Naive thymus-derived CD4-positive, alpha-beta T cell (primary cell): Measurements from ENCODE around the gene SLIT1. TPM values are rescaled to one million over a fixed set of nuclear protein-coding genes. Genes with fewer than 3 reads are reported as not detected.

Source experiments
- ATAC-seq: fragments of 150-1000 bp; cut with Tn5 transposase; 2 replicates; pipeline ENCODE4 v1.10.0; 2021; ENCODE audit warnings: mild to moderate bottlenecking, moderate library complexity
- CTCF ChIA-PET: fragments of 350-600 bp; sonication (Branson Sonifier 250); formaldehyde crosslinking; loops from one replicate; lab custom pipeline; 2021; ENCODE audit warnings: antibody characterized with exemption; lab: Charles Lee
- POLR2A ChIA-PET: fragments of 350-600 bp; sonication (Branson Sonifier 250); formaldehyde crosslinking; loops from one replicate; lab custom pipeline; 2021; ENCODE audit warnings: antibody characterized with exemption, inconsistent platforms; lab: Charles Lee
- DNase-seq, 9 donors: peaks; one replicate each; pipeline versions ENCODE4 v3.0.0 to v3.0.0-alpha.2; 2020 to 2022; ENCODE audit warnings: mixed read lengths in 1 of 9
- H3K27ac ChIP-seq: one replicate; pipeline ENCODE4 v1.7.0; 2013; ENCODE audit warnings: mild to moderate bottlenecking, low read depth, low read length, moderate library complexity
- H3K27me3 ChIP-seq, 2 donors: one replicate each; pipeline ENCODE4 v1.7.0; 2013; ENCODE audit warnings: low read length in 2 of 2, mild to moderate bottlenecking in 2 of 2, moderate library complexity in 2 of 2; ENCODE audit not compliant: control insufficient read depth in 2 of 2, insufficient read depth in 2 of 2
- H3K36me3 ChIP-seq, 3 experiments: 1 replicate in 2 of 3; 2 replicates in 1 of 3; pipeline ENCODE4 v1.7.0; 2013; ENCODE audit warnings: low read length in 3 of 3, mild to moderate bottlenecking in 3 of 3, moderate library complexity in 1 of 3; ENCODE audit not compliant: insufficient read depth in 3 of 3, control insufficient read depth in 2 of 3
- H3K4me1 ChIP-seq, 2 donors: one replicate each; pipeline ENCODE4 v1.7.0; 2013; ENCODE audit warnings: low read length in 2 of 2, mild to moderate bottlenecking in 2 of 2, moderate library complexity in 1 of 2; ENCODE audit not compliant: control insufficient read depth in 2 of 2, insufficient read depth in 2 of 2
- H3K4me3 ChIP-seq: 2 replicates; pipeline ENCODE4 v1.7.0; 2013; ENCODE audit warnings: mild to moderate bottlenecking, low read length
- H3K9me3 ChIP-seq, 3 experiments: 1 replicate in 2 of 3; 2 replicates in 1 of 3; pipeline ENCODE4 v1.7.0; 2013; ENCODE audit warnings: low read length in 3 of 3; ENCODE audit not compliant: control insufficient read depth in 2 of 3
- H3K27ac Mint-ChIP-seq, 9 donors: one replicate each; pipeline ENCODE4 v1.8.0; 2020 to 2022; ENCODE audit warnings: mixed read lengths in 9 of 9, mild to moderate bottlenecking in 8 of 9, moderate library complexity in 5 of 9, inconsistent platforms in 2 of 9
- H3K27me3 Mint-ChIP-seq, 5 donors: one replicate each; pipeline ENCODE4 v1.8.0; 2021 to 2022; ENCODE audit warnings: mixed read lengths in 5 of 5, mild to moderate bottlenecking in 1 of 5
- H3K36me3 Mint-ChIP-seq, 5 donors: one replicate each; pipeline ENCODE4 v1.8.0; 2020 to 2022; ENCODE audit warnings: mixed read lengths in 5 of 5, mild to moderate bottlenecking in 3 of 5, inconsistent platforms in 1 of 5
- H3K4me1 Mint-ChIP-seq, 7 donors: one replicate each; pipeline ENCODE4 v1.8.0; 2020 to 2022; ENCODE audit warnings: mixed read lengths in 7 of 7, mild to moderate bottlenecking in 3 of 7, inconsistent platforms in 1 of 7
- H3K4me3 Mint-ChIP-seq, 10 donors: one replicate each; pipeline ENCODE4 v1.8.0; 2020 to 2022; ENCODE audit warnings: mild to moderate bottlenecking in 10 of 10, mixed read lengths in 10 of 10, moderate library complexity in 6 of 10, inconsistent platforms in 2 of 10
- H3K9me3 Mint-ChIP-seq, 11 donors: one replicate each; pipeline ENCODE4 v1.8.0; 2020 to 2022; ENCODE audit warnings: mixed read lengths in 11 of 11, mild to moderate bottlenecking in 4 of 11, inconsistent platforms in 1 of 11, moderate library complexity in 1 of 11
- intact Hi-C, 2 donors: fragments of 100-400 bp; cut with micrococcal nuclease; formaldehyde crosslinking; loops; one replicate each; pipeline ENCODE4 v1.15.1; 2023
- polyA plus RNA-seq, 2 donors: library from polyadenylated mRNA; unstranded; fragments of 300-500 nt; fragmentation: Illumina TruSeq; gene quantifications; one replicate each; pipeline ENCODE4 v1.2.3, GENCODE V29; 2021
- total RNA-seq, 6 experiments: library from RNA in 5 of 6; stranded (reverse) in 5 of 6; gene quantifications; 1 replicate in 5 of 6; 2 replicates in 1 of 6; pipeline ENCODE4 v1.2.3 and lab custom pipeline; 2021 to 2026

The SLIT1 gene
- total and polyA plus RNA-seq, 7 experiments from 2014 or later = 0.19 to 0.88 (median 0.44) TPM; not detected in 2

GRCh38 chr10:96988426-96988825 lies 197.3 kb downstream of the SLIT1 start:
- H3K9me3 ChIP-seq = no peaks in the 10 kb centered on the region
- no peaks in the 10 kb centered on the region for H3K27me3 ChIP-seq
- no peak overlapping the region for H3K27ac ChIP-seq
- peaks cover 0 to 4% (median 0%) of the 10 kb centered on the region in 5 donors for H3K36me3 Mint-ChIP-seq
- no peak overlapping the region for H3K4me3 Mint-ChIP-seq
- no peak overlapping the region for H3K4me3 ChIP-seq
- ATAC-seq (no peak), DNase-seq (no peak)
- peaks cover 0 to 15% (median 7%) of the 10 kb centered on the region in 7 donors for H3K4me1 Mint-ChIP-seq
- no peaks in the 10 kb centered on the region for H3K9me3 Mint-ChIP-seq
- ChIA-PET POLR2A (no interaction called here), CTCF (no interaction called here)
- no peak overlapping the region for H3K27ac Mint-ChIP-seq
- H3K4me1 ChIP-seq = no peaks in the 10 kb centered on the region
- no peaks in the 10 kb centered on the region for H3K27me3 Mint-ChIP-seq
- no peaks in the 10 kb centered on the region for H3K36me3 ChIP-seq
- intact Hi-C loops = no loop called here

- Mint-ChIP-seq H3K27ac (no peak overlapping the region), H3K4me1 (peaks cover 0 to 21% (median 8%) of the 10 kb centered on the region in 7 donors), H3K4me3 (no peak overlapping the region), H3K36me3 (peaks cover 0 to 8% (median 4%) of the 10 kb centered on the region in 5 donors), H3K9me3 (no peaks in the 10 kb centered on the region), H3K27me3 (no peaks in the 10 kb centered on the region)
- POLR2A ChIA-PET = no interaction called here
- H3K27ac ChIP-seq = no peak overlapping the region
- H3K27me3 ChIP-seq = no peaks in the 10 kb centered on the region
- intact Hi-C loops = no loop called here
- H3K4me3 ChIP-seq = no peak overlapping the region
- ATAC-seq = no peak
- H3K4me1 ChIP-seq = no peaks in the 10 kb centered on the region
- H3K36me3 ChIP-seq = no peaks in the 10 kb centered on the region
- no peaks in the 10 kb centered on the region for H3K9me3 ChIP-seq
- CTCF ChIA-PET = no interaction called here
- no peak for DNase-seq
Measured at GRCh38 chr10:96987842-96988175, 197.9 kb downstream of the SLIT1 start.

- Mint-ChIP-seq H3K27me3 (no peaks in the 10 kb centered on the region), H3K36me3 (peaks cover 0 to 13% (median 4%) of the 10 kb centered on the region in 5 donors), H3K27ac (no peak overlapping the region), H3K9me3 (no peaks in the 10 kb centered on the region), H3K4me3 (no peak overlapping the region), H3K4me1 (peaks cover 0 to 21% (median 8%) of the 10 kb centered on the region in 7 donors)
- H3K4me1 ChIP-seq = no peaks in the 10 kb centered on the region
- no peak for DNase-seq
- no peaks in the 10 kb centered on the region for H3K27me3 ChIP-seq
- H3K4me3 ChIP-seq = no peak overlapping the region
- intact Hi-C loops = no loop called here
- POLR2A ChIA-PET = no interaction called here
- CTCF ChIA-PET = no interaction called here
- no peak for ATAC-seq
- no peaks in the 10 kb centered on the region for H3K9me3 ChIP-seq
- H3K27ac ChIP-seq = no peak overlapping the region
- peaks cover 0 to under 1% (median 0%) of the 10 kb centered on the region in 3 experiments for H3K36me3 ChIP-seq
Measured at GRCh38 chr10:96987141-96987841, 198.5 kb downstream of the SLIT1 start.

GRCh38 chr10:96986200-96986856 lies 199.4 kb downstream of the SLIT1 start:
- Histone ChIP-seq H3K27ac (no peak overlapping the region), H3K4me1 (no peaks in the 10 kb centered on the region), H3K9me3 (no peaks in the 10 kb centered on the region), H3K36me3 (peaks cover 0 to 10% (median 5%) of the 10 kb centered on the region in 3 experiments), H3K4me3 (no peak overlapping the region), H3K27me3 (no peaks in the 10 kb centered on the region)
- Mint-ChIP-seq H3K27ac (no peak overlapping the region), H3K9me3 (no peaks in the 10 kb centered on the region), H3K4me1 (peaks cover 0 to 24% (median 8%) of the 10 kb centered on the region in 7 donors), H3K27me3 (no peaks in the 10 kb centered on the region), H3K36me3 (peaks cover 5 to 23% (median 8%) of the 10 kb centered on the region in 5 donors), H3K4me3 (no peak overlapping the region)
- ATAC-seq (no peak), DNase-seq (no peak)
- CTCF ChIA-PET = no interaction called here
- POLR2A ChIA-PET = no interaction called here
- intact Hi-C loops = no loop called here

GRCh38 chr10:96984541-96985131 lies 201.1 kb downstream of the SLIT1 start:
- no peaks in the 10 kb centered on the region for H3K4me1 ChIP-seq
- H3K27me3 Mint-ChIP-seq = no peaks in the 10 kb centered on the region
- peak overlapping the region in 2 of 9 donors; percentile 5 to 66 for H3K27ac Mint-ChIP-seq
- H3K9me3 Mint-ChIP-seq = no peaks in the 10 kb centered on the region
- intact Hi-C loops = no loop called here
- peak overlapping the region in 3 of 10 donors; percentile 20 to 46 (median 25) for H3K4me3 Mint-ChIP-seq
- H3K4me1 Mint-ChIP-seq = peaks cover 0 to 25% (median 8%) of the 10 kb centered on the region in 7 donors
- no peak overlapping the region for H3K4me3 ChIP-seq
- POLR2A ChIA-PET = no interaction called here
- H3K36me3 Mint-ChIP-seq = peaks cover 12 to 31% (median 15%) of the 10 kb centered on the region in 5 donors
- H3K27ac ChIP-seq = no peak overlapping the region
- ATAC-seq (peak; percentile 54), DNase-seq (no peak)
- peaks cover 0 to 18% (median 12%) of the 10 kb centered on the region in 3 experiments for H3K36me3 ChIP-seq
- CTCF ChIA-PET = no interaction called here
- H3K27me3 ChIP-seq = no peaks in the 10 kb centered on the region
- H3K9me3 ChIP-seq = no peaks in the 10 kb centered on the region

GRCh38 chr10:96982149-96982930 lies 203.4 kb downstream of the SLIT1 start:
- H3K9me3 ChIP-seq = no peaks in the 10 kb centered on the region
- H3K4me3 ChIP-seq = no peak overlapping the region
- ATAC-seq (no peak), DNase-seq (no peak)
- H3K9me3 Mint-ChIP-seq = no peaks in the 10 kb centered on the region
- no peaks in the 10 kb centered on the region for H3K4me1 ChIP-seq
- no peaks in the 10 kb centered on the region for H3K27me3 Mint-ChIP-seq
- H3K4me3 Mint-ChIP-seq = peak overlapping the region in 1 of 10 donors; percentile 36
- ChIA-PET POLR2A (no interaction called here), CTCF (interaction anchor here (1.3 kb wide), 1 partner anchor 7 kb away, joined by 3 read pairs; no protein-coding TSS in a partner anchor)
- H3K27ac Mint-ChIP-seq = no peak overlapping the region
- H3K27ac ChIP-seq = no peak overlapping the region
- intact Hi-C loops = no loop called here
- H3K36me3 ChIP-seq = peaks cover 0 to 24% (median 12%) of the 10 kb centered on the region in 3 experiments
- no peaks in the 10 kb centered on the region for H3K27me3 ChIP-seq
- peaks cover 13 to 49% (median 18%) of the 10 kb centered on the region in 5 donors for H3K36me3 Mint-ChIP-seq
- H3K4me1 Mint-ChIP-seq = peaks cover 2 to 25% (median 13%) of the 10 kb centered on the region in 7 donors
